Measurements from ENCODE around the gene TIAM2.

- TF ChIP-seq CTCF (IDR thresholded peaks at IDR 0.05) (no peak), POLR2A (IDR thresholded peaks at IDR 0.05) (no peak), POLR2AphosphoS5 (IDR thresholded peaks at IDR 0.05) (no peak)
These were observed 204.9 kb downstream of the TIAM2 start for GRCh38 chr6:155200012-155200411.

All from sigmoid colon (tissue), 4 donors.